Right forelimb (tissue), 1 donor: ENCODE data around the gene JPH2.
"Not testable (repeated sequence)": the region's sequence is repeated elsewhere in the genome, so short reads cannot be mapped to it uniquely, and the experiment has no call there.

Experiments
- DNase-seq: peaks from one replicate; pipeline ENCODE4 v3.0.0-alpha.2; 2018

JPH2 gene

DNA sequence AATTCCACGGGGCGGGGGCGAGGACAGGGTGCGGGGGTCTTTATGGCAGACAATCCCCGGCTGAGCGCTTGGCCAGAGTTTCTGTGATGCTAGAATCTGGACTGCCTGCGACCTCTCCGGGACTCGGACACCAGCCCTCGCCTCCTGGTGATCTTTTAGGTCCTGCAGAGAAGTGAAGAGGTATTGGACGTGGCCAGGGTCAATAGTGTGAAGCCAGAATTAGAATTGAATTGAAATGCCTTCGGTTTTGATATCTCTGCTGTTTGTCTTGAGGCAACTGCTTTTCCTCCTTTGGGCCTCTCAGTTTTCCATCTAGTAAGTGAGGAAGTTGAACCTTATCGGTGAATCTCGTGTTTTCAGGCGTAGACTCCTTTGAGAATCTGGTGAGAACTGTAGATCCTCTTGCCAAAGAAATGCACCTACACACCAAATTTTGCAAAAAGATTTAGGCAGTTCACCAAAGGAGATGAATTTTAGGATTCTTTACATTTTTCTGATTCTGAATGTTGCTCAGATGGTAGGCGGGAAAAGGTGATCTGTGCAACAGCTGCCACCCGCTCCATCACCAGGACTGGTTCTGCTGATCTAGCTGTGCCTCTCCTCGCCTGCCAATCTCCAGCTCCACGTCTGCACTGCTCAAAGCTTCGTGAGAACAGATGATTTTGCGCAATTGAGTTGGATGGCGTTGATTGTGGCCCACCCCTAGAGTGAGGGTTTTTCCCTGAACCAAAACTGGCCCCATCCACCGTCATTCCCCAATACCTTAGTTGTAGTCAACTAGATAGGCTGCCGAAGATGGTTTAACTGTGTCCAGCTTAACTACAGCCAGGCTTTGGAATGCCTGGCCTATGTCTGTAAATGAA lies 24.4 kb upstream of the JPH2 start:
- DNase-seq, result no peak

DNA sequence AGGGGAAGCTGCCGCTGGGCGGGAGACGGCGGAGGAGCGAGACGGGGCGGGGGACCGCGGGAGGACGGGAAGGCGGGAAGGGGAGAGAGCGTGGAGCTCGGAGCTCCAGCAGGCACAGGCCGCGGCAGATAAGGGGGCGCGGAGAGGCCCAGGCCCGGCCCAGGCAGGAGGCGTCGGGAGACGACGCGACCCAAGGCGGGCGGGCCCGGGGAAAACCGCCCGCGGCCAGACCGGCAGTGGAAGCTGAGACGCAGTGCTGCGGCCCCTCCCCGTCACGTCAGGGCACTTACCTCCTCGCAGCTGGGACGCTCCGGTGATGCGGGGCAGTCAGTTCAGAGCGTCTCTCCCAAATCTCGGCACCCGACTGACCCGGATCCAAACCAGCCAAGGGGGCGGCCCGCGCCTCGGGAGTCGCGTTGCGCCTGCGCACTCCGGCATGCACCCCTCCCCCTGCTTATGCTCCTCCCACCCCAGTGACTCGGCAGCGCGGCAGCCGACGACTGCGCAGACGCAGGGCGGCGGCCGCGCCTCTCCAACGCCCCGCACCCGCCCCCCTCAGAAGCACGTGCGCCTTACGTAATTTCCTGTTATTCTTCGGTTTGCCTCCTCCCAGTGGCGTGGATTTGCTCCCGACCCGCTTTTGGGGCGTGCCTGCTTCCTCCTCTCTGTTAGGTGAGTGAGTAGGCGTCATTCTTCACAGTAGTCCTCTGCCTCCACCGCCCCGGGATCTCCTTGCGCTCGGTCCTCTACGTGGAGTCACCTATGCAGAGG lies 23.6 kb upstream of the JPH2 start, which contains the start of gene OSER1:
TSS of gene OSER1 (minus strand) at position 366 of the 771 bp plus-strand sequence. CDS start 3,814 bp downstream, outside the sequence.
- peak; percentile 99 for DNase-seq

DNA sequence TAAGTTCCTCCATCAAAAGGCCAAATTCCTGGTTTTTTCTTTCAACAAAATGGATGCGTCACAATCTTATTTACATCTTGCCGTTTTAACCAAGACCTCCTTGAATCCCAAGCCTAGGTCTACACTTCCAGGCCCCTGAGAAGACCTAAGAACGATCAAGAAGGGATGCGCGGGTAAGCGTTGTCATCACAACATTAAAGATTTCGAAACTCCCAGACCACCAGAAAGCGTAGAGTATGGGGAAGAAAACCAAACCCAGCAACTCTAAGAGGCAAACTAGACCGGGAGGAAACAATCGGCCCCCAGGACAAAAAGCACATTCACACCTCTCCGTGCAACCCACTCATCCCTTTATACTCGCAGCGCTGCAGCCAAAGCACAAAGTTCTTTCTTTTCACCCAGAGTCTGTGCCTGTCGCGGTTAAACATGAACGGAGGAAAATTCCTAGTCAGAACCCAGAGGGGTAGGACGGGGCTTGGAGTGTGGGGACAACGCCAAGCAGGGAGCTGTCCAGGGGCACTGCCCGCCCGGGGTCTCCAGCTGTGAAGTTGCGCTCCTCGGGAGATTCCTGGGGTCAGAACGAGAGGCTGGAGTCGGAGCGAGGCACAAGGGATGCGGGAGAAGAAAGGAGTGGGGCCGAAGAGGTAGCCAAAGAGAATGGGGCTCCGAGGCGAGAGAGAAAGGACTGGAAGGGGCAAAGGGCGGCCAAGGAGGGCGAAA lies 22.9 kb upstream of the JPH2 start:
- no peak for DNase-seq

DNA sequence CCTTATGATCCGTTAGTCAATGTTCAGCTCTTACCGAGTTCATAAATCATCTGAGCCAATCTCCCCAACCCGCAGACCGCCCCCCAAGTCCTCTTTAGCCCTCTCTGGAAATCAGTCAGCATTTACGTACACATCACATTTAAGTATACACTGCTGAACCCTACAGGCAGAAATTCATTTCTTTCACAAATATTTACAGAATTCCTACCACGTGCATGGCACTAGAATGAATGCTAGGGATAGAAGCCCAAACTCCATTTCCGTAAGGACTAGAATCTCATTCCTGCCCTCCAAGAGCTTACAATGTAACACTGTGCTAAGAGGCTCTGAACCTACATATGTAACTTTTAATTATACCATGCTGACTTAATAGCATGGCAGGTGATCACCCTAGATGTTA lies 21.8 kb upstream of the JPH2 start:
- DNase-seq, result no peak

DNA sequence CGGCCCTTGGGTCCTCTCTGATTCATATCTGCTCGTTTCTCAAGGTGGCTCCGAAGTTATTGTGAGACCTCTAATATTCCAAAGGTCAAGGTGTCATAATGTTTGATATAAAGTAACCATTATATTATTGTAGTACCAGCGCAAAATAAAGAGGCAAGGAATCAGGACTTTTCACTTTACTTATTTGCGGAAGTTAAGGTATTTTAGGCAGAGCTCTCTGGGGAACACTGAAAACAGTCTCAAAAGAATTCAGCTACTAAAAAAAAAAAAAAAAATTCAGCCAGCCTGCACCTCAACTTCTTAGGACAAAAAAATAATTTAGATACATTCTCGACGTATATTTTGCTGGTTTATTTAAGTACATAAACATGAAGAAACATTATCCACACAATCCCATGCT lies 21.2 kb upstream of the JPH2 start:
- DNase-seq, result no peak

DNA sequence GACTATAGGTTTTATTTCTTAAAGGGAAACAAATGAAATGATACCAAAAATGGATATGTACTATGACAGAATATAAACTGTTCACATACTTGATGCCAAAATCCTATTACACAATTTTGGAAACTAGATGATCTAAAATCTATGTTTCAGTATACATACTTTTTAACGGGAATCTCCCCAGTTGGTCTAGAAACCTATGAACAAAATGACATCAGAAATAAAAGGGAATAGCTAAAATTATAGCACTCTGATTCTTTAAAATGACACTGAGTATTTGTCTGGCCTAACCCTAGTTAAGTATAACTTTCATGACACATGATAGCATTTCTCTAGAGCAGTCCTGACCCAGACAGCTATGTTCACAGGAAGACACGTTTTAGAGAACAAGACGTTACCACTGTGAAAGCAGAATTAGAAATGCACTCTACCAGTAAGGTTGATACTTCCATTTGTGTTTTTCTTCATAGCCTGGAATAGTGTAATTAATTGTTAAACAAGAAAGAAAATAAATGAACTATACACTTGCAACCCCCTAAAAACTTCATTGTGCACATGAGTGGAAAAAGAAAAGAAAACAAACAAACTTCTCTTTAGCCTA lies 20.2 kb upstream of the JPH2 start:
- no peak for DNase-seq

DNA sequence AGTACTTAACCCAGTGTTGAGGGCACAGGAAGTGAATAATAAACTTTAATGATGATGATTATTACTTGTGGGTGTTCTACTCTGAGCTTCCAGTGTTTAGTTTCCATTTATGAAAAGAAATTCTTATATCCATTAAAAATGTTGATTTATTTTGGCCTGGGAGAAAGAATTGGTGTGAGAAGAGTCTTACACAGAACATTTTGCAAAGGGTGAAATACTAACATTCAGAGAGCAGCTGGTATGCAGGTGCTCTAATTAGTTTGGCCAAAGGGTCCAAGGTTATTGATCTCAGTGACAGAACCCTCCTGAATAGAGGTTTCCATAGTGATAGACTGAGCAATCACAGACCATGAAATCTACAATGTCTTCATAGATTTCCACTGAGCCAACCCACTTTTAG lies 19.1 kb upstream of the JPH2 start:
- DNase-seq, result no peak

DNA sequence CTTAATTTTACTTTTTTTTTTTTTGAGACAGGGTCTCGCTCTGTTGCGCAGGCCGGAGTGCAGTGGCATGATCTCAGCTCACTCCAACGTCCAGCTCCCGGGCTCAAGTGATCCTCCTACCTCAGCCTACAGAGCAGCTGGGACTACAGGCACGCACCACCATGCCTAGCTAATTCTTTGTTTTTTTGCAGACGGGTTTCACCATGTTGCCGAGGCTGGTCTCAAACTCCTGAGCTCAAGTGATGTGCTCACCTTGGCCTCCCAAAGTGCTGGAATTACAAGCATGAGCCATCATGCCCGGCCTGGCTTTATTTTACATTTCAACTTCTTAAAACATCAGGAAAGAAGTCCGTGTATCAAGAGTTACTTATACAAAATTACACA lies 17.8 kb upstream of the JPH2 start:
- DNase-seq, result no peak

DNA sequence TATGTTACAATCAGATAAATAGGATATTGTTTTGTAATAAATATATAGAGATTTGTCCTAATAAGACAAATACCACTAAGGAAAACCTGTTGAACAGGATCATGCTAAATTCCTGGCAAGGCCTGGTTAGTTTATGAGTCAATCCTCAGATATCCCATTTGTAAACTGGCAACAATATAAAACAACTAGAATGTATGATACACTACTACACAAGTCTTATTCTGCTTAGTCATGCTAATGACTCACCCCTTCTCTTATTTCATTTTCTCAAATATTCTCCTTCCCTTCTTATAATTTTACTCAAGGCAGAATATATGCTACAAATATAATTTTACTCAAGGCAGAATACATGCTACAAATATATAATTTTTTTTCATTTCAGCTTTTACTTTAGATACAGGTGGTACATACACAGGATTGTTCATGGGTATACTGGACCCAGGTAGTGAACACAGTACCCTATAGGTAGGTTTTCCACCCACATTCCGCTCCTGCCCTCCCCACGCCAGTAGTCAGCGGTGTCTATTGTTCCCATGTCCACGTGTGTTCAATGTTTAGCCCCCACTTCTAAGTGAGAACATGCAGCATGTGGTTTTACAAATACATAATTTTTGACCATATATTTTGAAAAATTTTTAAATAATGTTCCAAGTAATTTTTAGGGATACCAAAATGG lies 17.3 kb upstream of the JPH2 start:
- DNase-seq, result no peak

DNA sequence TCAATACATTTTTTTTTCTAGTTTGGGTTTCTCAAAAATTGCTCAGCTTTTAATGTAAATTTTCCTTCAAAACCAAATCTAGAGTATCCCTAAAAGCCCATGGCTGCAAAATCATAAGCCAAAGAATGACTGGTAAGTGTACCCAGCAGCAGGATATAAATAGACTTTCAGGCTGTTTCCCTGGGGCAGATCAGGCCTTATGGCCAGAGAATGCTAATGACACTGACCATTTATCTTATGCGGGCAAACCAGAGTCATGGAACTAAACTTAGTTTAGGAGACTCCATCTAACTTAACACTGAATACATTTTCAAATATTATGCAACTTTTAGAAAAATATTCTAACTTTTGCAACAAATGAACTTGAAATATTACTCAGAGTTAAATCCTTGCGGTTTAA lies 16.2 kb upstream of the JPH2 start:
- DNase-seq, result no peak

DNA sequence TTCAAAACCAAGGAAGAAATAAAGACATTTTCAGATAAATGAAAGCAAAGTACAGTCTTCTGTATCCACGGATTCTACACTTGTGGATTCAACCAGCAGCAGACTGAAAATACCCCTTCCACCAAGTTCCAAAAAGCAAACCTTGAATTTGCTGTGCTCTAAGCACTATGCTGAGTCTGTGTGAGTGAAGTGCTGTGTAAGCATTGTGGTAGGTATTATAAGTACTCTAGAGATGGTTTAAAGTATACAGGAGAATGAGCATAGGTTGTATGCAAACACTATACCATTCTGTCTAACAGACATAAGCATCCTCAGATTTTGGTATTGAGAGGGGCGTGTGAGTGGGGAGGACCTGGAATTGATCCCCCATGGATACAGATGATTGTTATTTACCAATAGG lies 14.0 kb upstream of the JPH2 start:
- no peak for DNase-seq

DNA sequence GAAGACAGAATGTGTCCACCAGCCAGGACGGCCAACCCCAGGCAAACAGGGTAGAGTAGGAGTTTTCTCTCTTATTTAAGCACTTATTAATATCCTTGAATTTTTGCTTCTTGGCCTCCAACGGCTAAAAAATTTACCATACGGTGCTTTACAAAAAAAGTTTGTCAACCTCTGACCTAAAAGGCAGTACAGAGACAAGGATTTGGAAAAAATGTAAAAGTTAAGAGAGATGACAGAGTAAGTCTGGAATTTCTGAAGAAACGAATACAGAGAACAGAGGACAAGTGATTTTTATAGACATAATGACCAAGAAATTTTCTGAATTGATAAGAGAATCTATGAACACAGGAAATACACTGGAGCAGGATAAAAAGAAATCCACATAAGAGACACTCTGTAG lies 13.4 kb upstream of the JPH2 start:
- DNase-seq, result no peak

DNA sequence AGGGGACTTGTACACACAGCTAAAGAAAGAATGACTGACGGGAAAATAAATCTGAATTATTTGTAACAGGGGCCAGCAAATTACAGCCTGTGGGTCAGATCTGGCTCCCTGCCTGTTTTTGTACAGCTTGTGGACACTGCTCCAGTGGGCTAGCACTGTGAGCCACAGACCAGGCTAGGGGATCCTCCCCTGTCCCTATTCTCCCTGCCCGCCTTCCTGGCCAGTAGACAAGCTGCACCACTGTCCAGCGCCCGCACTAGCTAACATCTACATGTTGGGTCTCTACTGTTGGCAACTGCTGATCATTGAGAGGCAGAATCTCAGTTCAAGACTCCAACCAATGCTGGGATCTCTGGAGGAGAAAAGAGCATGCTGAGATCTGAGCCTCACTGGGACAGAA lies 12.9 kb upstream of the JPH2 start:
- no peak for DNase-seq

DNA sequence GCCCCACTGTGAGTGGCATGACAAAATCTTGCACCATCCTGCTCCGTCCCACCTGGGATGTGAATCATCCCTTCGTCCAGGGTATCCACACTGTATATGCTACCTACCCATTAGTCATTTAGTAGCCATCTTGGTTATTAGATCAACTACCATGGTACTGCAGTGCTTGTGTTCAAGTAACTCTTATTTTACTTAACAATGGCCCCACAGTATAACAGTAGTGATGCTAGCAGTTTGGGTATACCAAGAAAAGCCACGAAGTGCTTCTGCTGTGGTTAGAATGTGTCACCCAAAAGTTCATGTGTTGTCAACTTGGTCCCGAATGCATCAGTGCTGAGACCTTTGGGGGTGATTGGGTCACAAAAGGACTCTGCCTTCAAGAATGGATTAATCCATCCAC lies 11.9 kb upstream of the JPH2 start:
- DNase-seq, result no peak

DNA sequence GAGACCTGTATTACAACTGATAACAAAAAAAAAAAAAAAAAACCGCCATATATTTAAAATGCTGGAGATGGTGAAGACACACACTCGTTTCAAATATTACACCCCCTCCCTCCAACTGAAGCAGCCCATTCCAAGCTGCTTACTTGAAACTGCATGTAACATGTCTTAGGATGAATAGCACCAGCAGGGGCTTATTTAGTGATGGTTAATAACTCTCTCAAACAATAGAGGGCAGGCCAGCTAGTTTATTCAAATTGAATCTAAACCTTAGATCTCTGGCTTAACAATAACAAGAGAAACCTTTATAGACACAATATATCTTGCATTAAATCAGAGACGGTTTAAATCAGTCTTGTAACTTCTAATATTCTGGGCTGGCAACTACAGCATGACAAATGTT lies 9.3 kb upstream of the JPH2 start:
- no peak for DNase-seq

DNA sequence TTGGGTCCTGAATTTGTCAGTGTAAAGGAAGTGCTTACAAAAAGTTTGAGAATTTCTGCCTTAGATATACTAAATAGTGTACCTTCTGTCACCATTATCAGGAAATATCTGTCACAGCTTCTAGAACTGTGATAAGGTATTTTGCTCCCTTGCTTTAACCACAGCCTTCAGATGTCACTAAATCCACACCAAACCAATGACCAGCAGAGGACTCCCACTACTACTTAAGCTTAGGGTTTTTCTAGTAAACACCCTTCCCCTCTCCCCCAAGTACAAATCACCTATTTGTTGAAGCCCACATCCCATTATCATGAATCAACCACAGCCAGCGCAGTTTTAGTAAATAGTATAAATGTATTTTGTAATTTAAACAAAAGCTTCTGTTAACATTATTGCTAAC lies 8.6 kb upstream of the JPH2 start:
- no peak for DNase-seq

DNA sequence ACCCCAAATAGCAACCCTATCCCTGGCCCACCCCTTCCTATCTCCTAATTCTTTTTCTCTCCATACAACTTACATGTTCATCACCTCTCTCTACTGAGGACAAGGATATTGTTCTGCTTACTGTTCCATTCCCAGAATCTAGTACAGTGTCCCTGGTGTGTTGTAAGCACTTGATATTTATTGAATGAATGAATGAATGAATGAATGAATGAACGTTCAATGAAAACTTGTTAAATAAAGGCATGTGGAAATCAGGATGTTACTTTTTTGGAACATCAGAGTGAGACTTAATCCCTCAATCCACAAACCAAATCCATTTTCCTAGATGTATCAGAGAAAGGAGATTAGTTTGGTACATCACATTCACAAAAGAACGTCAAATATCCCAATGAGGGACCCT lies 6.8 kb upstream of the JPH2 start:
- no peak for DNase-seq

DNA sequence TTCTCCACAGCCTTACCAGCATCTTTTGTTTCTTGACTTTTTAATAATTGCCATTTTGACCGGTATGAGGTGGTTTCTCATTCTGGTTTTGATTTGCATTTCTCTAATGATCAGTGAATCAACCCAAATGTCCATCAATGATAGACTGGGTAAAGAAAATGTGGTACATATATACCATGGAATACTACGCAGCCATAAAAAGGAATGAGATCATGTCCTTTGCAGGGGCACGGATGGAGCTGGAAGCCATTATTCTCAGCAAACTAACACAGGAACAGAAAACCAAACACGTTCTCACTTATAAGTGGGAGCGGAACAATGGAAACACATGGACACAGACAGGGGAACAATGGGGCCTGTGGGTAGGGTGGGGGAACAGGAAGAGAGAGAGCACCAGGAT lies 4.7 kb upstream of the JPH2 start:
- not testable (repeated sequence) for DNase-seq

DNA sequence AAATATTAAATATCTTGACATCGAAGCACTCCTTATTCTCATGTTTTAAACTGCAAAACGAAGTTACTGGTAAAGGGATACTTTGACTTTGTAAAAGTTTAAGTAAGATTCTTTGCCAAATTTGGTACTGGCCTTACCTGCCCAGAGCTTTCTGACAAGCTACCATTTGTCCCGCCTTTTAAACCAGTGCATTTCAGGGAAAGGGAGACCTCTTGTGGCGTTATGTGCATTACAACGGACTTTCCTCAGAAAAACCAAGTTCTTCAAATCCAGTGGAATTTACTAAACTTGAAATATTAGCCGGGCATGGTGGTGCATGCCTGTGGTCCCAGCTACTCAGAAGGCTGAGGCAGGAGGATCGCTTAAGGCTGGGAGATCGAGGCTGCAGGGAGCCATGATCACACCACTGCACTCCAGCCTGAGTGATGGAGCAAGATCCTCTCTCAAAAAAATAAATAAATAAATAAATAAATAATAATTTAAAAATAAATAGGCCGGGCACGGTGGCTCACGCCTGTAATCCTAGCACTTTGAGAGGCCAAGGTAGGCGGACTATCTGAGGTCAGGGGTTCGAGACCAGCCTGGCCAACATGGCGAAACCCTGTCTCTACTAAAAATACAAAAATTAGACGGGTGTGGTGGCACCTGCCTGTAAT lies 3.3 kb upstream of the JPH2 start:
- peak; percentile 74 for DNase-seq

DNA sequence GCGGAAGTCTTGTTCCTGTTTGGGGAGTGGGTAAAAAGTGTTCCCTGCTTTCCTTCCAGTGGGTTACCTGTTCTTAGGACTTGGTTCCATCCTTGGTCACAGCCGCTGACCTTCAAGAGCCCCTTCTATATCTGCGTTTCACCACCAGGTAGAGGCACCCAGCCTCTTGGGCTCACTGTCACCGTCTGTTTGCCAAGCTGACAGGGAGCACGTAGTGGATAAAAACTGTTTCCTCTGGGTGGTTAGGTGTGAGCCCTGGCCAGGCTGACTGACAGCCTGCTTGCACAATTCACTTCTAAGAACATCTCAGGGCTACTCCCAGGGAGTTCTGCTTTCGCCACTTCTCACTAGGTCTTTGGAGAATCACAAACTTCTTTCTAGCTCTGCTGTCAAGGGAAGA lies 1.8 kb upstream of the JPH2 start:
- no peak for DNase-seq

DNA sequence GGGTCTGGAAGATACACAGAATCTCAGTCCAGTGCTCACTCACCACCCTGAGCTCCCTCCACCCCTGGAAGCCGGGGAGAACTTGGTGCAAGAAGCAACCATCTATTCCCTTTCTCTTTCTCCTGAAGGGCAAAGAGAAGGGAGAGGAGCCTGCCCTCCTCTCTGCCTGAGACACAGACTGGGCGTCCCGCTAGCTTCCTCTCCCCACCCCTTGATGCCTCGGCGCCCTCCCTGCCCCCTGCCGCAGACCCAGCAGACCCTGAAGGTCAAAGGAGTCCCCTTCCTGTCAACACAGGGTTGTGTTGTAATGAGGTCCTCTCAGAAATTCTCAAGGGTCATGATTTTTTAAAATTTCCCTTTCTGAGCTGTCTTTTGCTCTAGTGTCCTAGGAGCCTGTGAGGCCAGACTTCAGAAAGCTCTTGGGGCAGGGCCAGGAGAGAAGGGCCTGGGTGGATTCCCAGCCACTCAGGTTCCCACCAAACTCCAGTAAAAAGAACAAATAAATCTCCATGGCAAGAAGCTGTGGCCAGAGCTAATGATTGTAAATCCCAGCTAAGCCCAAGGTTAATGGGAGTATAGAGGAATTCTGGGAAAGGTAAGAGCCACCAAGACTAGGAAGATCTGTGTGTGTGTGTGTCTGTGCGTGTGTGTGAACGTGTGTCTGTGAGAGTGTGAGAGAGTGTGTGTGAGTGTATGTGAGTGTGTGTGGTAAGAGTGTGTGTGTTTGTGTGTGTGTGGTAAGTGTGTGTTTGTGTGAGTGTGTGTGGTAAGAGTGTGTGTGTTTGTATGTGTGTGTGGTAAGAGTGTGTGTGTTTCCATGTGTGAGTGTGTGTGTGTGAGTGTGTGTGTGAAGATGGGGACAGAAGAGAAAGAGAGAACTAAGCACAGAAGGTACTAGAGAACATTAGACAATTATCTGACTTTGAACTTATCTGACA lies 1.1 kb upstream of the JPH2 start:
- DNase-seq, result no peak
